H1 (cell line): ENCODE results near the gene POU4F1. TPM values are rescaled to one million over a fixed set of nuclear protein-coding genes. Genes with fewer than 3 reads are reported as not detected.

Experiments used
- CTCF ChIA-PET: fragments of 300-600 bp; sonication (Branson Sonifier 250); formaldehyde crosslinking; loops from one replicate; lab custom pipeline; 2021; ENCODE audit not compliant: partially characterized antibody; lab: Charles Lee
- POLR2A ChIA-PET: fragments of 300-600 bp; sonication (Branson Sonifier 250); formaldehyde crosslinking; loops from one replicate; lab custom pipeline; 2021; ENCODE audit warnings: inconsistent platforms; ENCODE audit not compliant: partially characterized antibody; lab: Charles Lee
- DNase-seq, 2 experiments: peaks; one replicate each; pipeline versions ENCODE4 v3.0.0 to v3.0.0-alpha.2; 2010 to 2022; ENCODE audit warnings: low spot score in 2 of 2, low read depth in 1 of 2, mixed read lengths in 1 of 2
- FAIRE-seq: peaks from 2 replicates; lab custom pipeline; 2011; peaks lifted over from hg19 to GRCh38; lab: Jason Lieb, UNC
- H2AFZ ChIP-seq: 2 replicates; pipeline ENCODE4 v1.8.1; 2012; ENCODE audit warnings: low read length, inconsistent platforms
- H2AK5ac ChIP-seq: 2 replicates; pipeline ENCODE4 v1.6.1; 2013; ENCODE audit warnings: low read depth, low read length
- H2BK120ac ChIP-seq: replicated peaks from 2 replicates; pipeline ENCODE3; 2013; ENCODE audit warnings: low read depth, low read length, inconsistent platforms
- H2BK12ac ChIP-seq: 2 replicates; pipeline ENCODE4 v1.6.1; 2013; ENCODE audit warnings: low read depth, low read length
- H2BK15ac ChIP-seq: 2 replicates; pipeline ENCODE4 v1.6.1; 2013; ENCODE audit warnings: low read length
- H2BK20ac ChIP-seq: 2 replicates; pipeline ENCODE4 v1.6.1; 2013; ENCODE audit warnings: low read length
- H2BK5ac ChIP-seq: 2 replicates; pipeline ENCODE4 v1.6.1; 2013; ENCODE audit warnings: low read depth, low read length
- H3K14ac ChIP-seq: 2 replicates; pipeline ENCODE4 v1.6.1; 2013; ENCODE audit warnings: inconsistent platforms; ENCODE audit not compliant: insufficient read length
- H3K18ac ChIP-seq: 2 replicates; pipeline ENCODE4 v1.6.1; 2013; ENCODE audit warnings: low read length; ENCODE audit errors: extremely low read depth
- H3K23ac ChIP-seq: 2 replicates; pipeline ENCODE4 v1.6.1; 2013; ENCODE audit warnings: inconsistent platforms; ENCODE audit not compliant: insufficient read length
- H3K23me2 ChIP-seq: 2 replicates; pipeline ENCODE4 v1.6.1; 2013; ENCODE audit warnings: low read depth, low read length
- H3K27ac ChIP-seq: 2 replicates; pipeline ENCODE4 v1.6.1; 2011; ENCODE audit warnings: low read depth, low read length, inconsistent platforms
- H3K27me3 ChIP-seq, 4 experiments: replicated peaks in 1 of 4; 1 replicate in 1 of 4; 2 replicates in 3 of 4; pipeline versions ENCODE4 v1.6.1 to v1.8.1; 2011 to 2013; ENCODE audit warnings: low read length in 3 of 4, mild to moderate bottlenecking in 3 of 4, inconsistent platforms in 2 of 4, mixed read lengths in 2 of 4, moderate library complexity in 1 of 4; ENCODE audit not compliant: control insufficient read depth in 3 of 4, insufficient read depth in 3 of 4; ENCODE audit errors: extremely low read depth in 1 of 4
- H3K36me3 ChIP-seq, 4 experiments: 2 replicates each; pipeline versions ENCODE4 v1.6.1 to v1.8.1; 2011 to 2013; ENCODE audit warnings: mild to moderate bottlenecking in 4 of 4, low read length in 3 of 4, moderate library complexity in 2 of 4, control low read depth in 1 of 4, inconsistent platforms in 1 of 4; ENCODE audit not compliant: insufficient read depth in 4 of 4, control insufficient read depth in 2 of 4
- H3K4ac ChIP-seq: replicated peaks from 2 replicates; pipeline ENCODE3; 2013; ENCODE audit warnings: low read length, low read depth, mixed read lengths, inconsistent platforms; ENCODE audit not compliant: insufficient read length
- H3K4me1 ChIP-seq, 4 experiments: replicated peaks in 1 of 4; 1 replicate in 1 of 4; 2 replicates in 3 of 4; pipeline versions ENCODE4 v1.6.1 to v1.8.1; 2011 to 2013; ENCODE audit warnings: low read length in 3 of 4, inconsistent platforms in 2 of 4, mixed read lengths in 1 of 4; ENCODE audit not compliant: insufficient read depth in 4 of 4, control insufficient read depth in 3 of 4
- H3K4me2 ChIP-seq, 2 experiments: 2 replicates each; pipeline versions ENCODE4 v1.6.1 to v1.8.1; 2011 to 2013; ENCODE audit warnings: low read depth in 2 of 2, low read length in 2 of 2, control low read depth in 1 of 2, inconsistent platforms in 1 of 2, mild to moderate bottlenecking in 1 of 2; ENCODE audit not compliant: insufficient read depth in 1 of 2
- H3K4me3 ChIP-seq, 4 experiments: fragments of 200-600, 300-600 bp in 1 of 4; sonication (generic), shearing (Covaris generic), sonication (Bioruptor Twin) in 1 of 4; 2 replicates each; pipeline versions ENCODE4 v1.5.1 to v1.8.1; 2011 to 2016; ENCODE audit warnings: low read length in 4 of 4, low read depth in 3 of 4, control low read depth in 2 of 4, inconsistent platforms in 2 of 4, mild to moderate bottlenecking in 2 of 4, mixed read lengths in 1 of 4, moderate library complexity in 1 of 4; ENCODE audit not compliant: insufficient read depth in 2 of 4; ENCODE audit errors: extremely low read depth in 1 of 4
- H3K56ac ChIP-seq: replicated peaks from 2 replicates; pipeline ENCODE3; 2013; ENCODE audit warnings: low read depth, mild to moderate bottlenecking, mixed read lengths, low read length, inconsistent platforms; ENCODE audit not compliant: insufficient read length
- H3K79me1 ChIP-seq: 2 replicates; pipeline ENCODE4 v1.6.1; 2013; ENCODE audit warnings: low read depth, low read length, control low read depth
- H3K79me2 ChIP-seq, 2 experiments: 2 replicates each; pipeline versions ENCODE4 v1.6.1 to v1.8.1; 2012 to 2013; ENCODE audit warnings: low read length in 2 of 2, mild to moderate bottlenecking in 2 of 2, inconsistent platforms in 1 of 2; ENCODE audit not compliant: insufficient read depth in 2 of 2, control insufficient read depth in 1 of 2
- H3K9ac ChIP-seq, 4 experiments: replicated peaks in 1 of 4; 1 replicate in 1 of 4; 2 replicates in 3 of 4; pipeline versions ENCODE4 v1.6.1 to v1.8.1; 2011 to 2013; ENCODE audit warnings: low read depth in 3 of 4, low read length in 3 of 4, control low read depth in 2 of 4, mild to moderate bottlenecking in 2 of 4, moderate library complexity in 2 of 4, inconsistent platforms in 1 of 4; ENCODE audit errors: extremely low read depth in 1 of 4
- H3K9me3 ChIP-seq, 2 experiments: 2 replicates each; pipeline versions ENCODE4 v1.6.1 to v1.8.1; 2012 to 2013; ENCODE audit warnings: mild to moderate bottlenecking in 2 of 2, moderate library complexity in 2 of 2, control low read depth in 1 of 2, inconsistent platforms in 1 of 2, low read depth in 1 of 2, low read length in 1 of 2, mixed read lengths in 1 of 2; ENCODE audit not compliant: insufficient read depth in 2 of 2
- H4K20me1 ChIP-seq, 2 experiments: replicated peaks in 1 of 2; 2 replicates each; pipeline versions ENCODE3 to v1.8.1; 2011 to 2013; ENCODE audit warnings: inconsistent platforms in 2 of 2, low read length in 2 of 2, mild to moderate bottlenecking in 1 of 2; ENCODE audit not compliant: insufficient read depth in 2 of 2, control insufficient read depth in 1 of 2
- H4K5ac ChIP-seq: 2 replicates; pipeline ENCODE4 v1.6.1; 2013; ENCODE audit warnings: low read length, low read depth, mixed read lengths, inconsistent platforms; ENCODE audit not compliant: insufficient read length
- H4K8ac ChIP-seq: 2 replicates; pipeline ENCODE4 v1.8.0; 2013; ENCODE audit warnings: mild to moderate bottlenecking, moderate library complexity, low read length, inconsistent platforms; ENCODE audit not compliant: insufficient read depth; ENCODE audit errors: extremely low read depth
- H4K91ac ChIP-seq: replicated peaks from 2 replicates; pipeline ENCODE3; 2013; ENCODE audit warnings: low read length, mixed read lengths, inconsistent platforms; ENCODE audit not compliant: insufficient read length
- CHD2 ChIP-seq: IDR thresholded peaks from 2 replicates; pipeline ENCODE4 v1.6.1; 2012; ENCODE audit warnings: low read length, improper control_type of control experiment
- EZH2 ChIP-seq: fragments of 200-600 bp; sonication (generic); IDR thresholded peaks from 2 replicates; pipeline ENCODE4 v1.7.1; 2012; ENCODE audit warnings: low read depth, mild to moderate bottlenecking, moderate library complexity, low read length, inconsistent platforms; ENCODE audit not compliant: severe bottlenecking
- GTF2F1 ChIP-seq: IDR thresholded peaks from 2 replicates; pipeline ENCODE4 v1.6.1; 2012; ENCODE audit warnings: low read depth, low read length, improper control_type of control experiment, borderline replicate concordance
- KDM4A ChIP-seq: IDR thresholded peaks from one replicate; pipeline ENCODE4 v1.7.1; 2012; ENCODE audit warnings: low read depth, mild to moderate bottlenecking, moderate library complexity, low read length, inconsistent platforms; ENCODE audit not compliant: severe bottlenecking
- POU5F1 ChIP-seq: IDR thresholded peaks from 2 replicates; pipeline ENCODE4 v1.6.1; 2011; ENCODE audit warnings: low read depth, mild to moderate bottlenecking, low read length, moderate library complexity
- RAD21 ChIP-seq, 2 experiments: IDR thresholded peaks in 1 of 2; conservative IDR thresholded peaks in 1 of 2; 2 replicates each; pipeline ENCODE4 v1.6.1; 2011; ENCODE audit warnings: low read depth in 2 of 2, low read length in 2 of 2, improper control_type of control experiment in 1 of 2, inconsistent platforms in 1 of 2, mild to moderate bottlenecking in 1 of 2, moderate library complexity in 1 of 2
- TEAD4 ChIP-seq: IDR thresholded peaks from 2 replicates; pipeline ENCODE4 v1.6.1; 2012; ENCODE audit warnings: low read depth, low read length, inconsistent platforms, mixed read lengths
- polyA plus RNA-seq, 7 experiments: library from polyadenylated mRNA; depleted of rRNA in 3 of 7; stranded (reverse) in 5 of 7; unstranded in 2 of 7; fragments of >200 nt in 5 of 7; fragments of 200-250 nt in 2 of 7; gene quantifications; 1 replicate in 5 of 7; 2 replicates in 1 of 7; 4 replicates in 1 of 7; pipeline versions ENCODE4 v1.2.1 to v1.2.3, GENCODE V29; 2011 to 2013; ENCODE audit warnings: missing spikeins in 2 of 7, mixed read lengths in 2 of 7
- total RNA-seq: library from RNA; stranded (reverse); fragmentation: NEBNext Ultra II Directional; extraction: Animal tissue kit (Norgen Biotek cat#: 25700); gene quantifications from 2 replicates; pipeline ENCODE4 v1.2.1, GENCODE V29; 2021

Gene POU4F1
- total and polyA plus RNA-seq, 2 of the 8 experiments (the other 6 are each of a cell fraction or from before 2014, with no cell fraction given) = 0.09 to 0.32 TPM

GRCh38 chr13:78636495-78636894 is 33.1 kb upstream of the POU4F1 start:
- Histone ChIP-seq H4K5ac (no peak overlapping the region), H3K4ac (no peak overlapping the region), H2AFZ (no peak overlapping the region), H3K27me3 (no peaks in the 10 kb centered on the region), H3K18ac (no peak overlapping the region), H3K4me3 (no peak overlapping the region), H3K27ac (no peak overlapping the region), H3K9me3 (no peaks in the 10 kb centered on the region), H2BK15ac (no peak overlapping the region), H3K14ac (no peak overlapping the region), H2BK5ac (no peak overlapping the region), H3K9ac (no peak overlapping the region), H3K79me2 (no peaks in the 10 kb centered on the region), H4K8ac (no peak overlapping the region), H2AK5ac (no peak overlapping the region), H3K79me1 (no peaks in the 10 kb centered on the region), H4K91ac (no peak overlapping the region), H3K23me2 (no peaks in the 10 kb centered on the region), H3K4me2 (no peak overlapping the region), H2BK20ac (no peak overlapping the region), H3K36me3 (peaks cover 3 to 78% (median 31%) of the 10 kb centered on the region in 4 experiments), H2BK12ac (no peak overlapping the region), H2BK120ac (no peak overlapping the region), H3K23ac (no peak overlapping the region), H3K56ac (no peak overlapping the region), H3K4me1 (no peaks in the 10 kb centered on the region), H4K20me1 (no peaks in the 10 kb centered on the region)
- CTCF ChIA-PET = interaction anchor here (1.2 kb wide), 1 partner anchor 10 kb away, joined by 3 read pairs; no protein-coding TSS in a partner anchor
- TF ChIP-seq POU5F1 (no peak), EZH2 (no peak), KDM4A (no peak), CHD2 (no peak), RAD21 (IDR thresholded peaks at IDR 0.05 in 1 of 2, conservative IDR thresholded peaks at IDR 0.05 in 1 of 2; ENCODE audit: low read depth in 2 of 2, low read length in 2 of 2) (no peak), TEAD4 (no peak), GTF2F1 (no peak)
- FAIRE-seq (no peak), DNase-seq (no peak)
- POLR2A ChIA-PET = interaction anchor here (1.2 kb wide), 1 partner anchor 32 kb away, joined by 3 read pairs; no protein-coding TSS in a partner anchor
